Measurements from ENCODE around the gene IL1RL2. TPM values are rescaled to one million over a fixed set of nuclear protein-coding genes. Genes with fewer than 3 reads are reported as not detected.

Gene IL1RL2
- total RNA-seq, 2 experiments from 2014 or later, result 1.1 to 1.7 TPM

GRCh38 chr2:102250278-102250821 is 63.5 kb downstream of the IL1RL2 start:
- ChIA-PET POLR2A (interaction anchor here (0.9 kb wide), 1 partner anchor 9 kb away, joined by 8 read pairs; no protein-coding TSS in a partner anchor), CTCF (interaction anchor here (0.7 to 5.4 kb wide), 15 partner anchors 9 to 244 kb away, joined by 3 to 64 read pairs (median 8); partner anchors contain the start of gene IL18R1)
- Mint-ChIP-seq H3K9me3 (no peaks in the 10 kb centered on the region), H3K4me1 (ENCODE audit: low read depth) (peaks cover 33% of the 10 kb centered on the region), H3K27ac (no peak overlapping the region), H3K36me3 (no peaks in the 10 kb centered on the region), H3K4me3 (no peak overlapping the region), H3K27me3 (no peaks in the 10 kb centered on the region)
- DNase-seq, result no peak
- intact Hi-C loops (cut with micrococcal nuclease), result no loop called here

GRCh38 chr2:102251042-102251848 is 64.4 kb downstream of the IL1RL2 start:
- H3K27ac Mint-ChIP-seq, result peak overlapping the region; percentile 64
- H3K4me1 Mint-ChIP-seq (ENCODE audit: low read depth), result peaks cover 36% of the 10 kb centered on the region
- no peaks in the 10 kb centered on the region for H3K9me3 Mint-ChIP-seq
- no peaks in the 10 kb centered on the region for H3K27me3 Mint-ChIP-seq
- H3K4me3 Mint-ChIP-seq, result peak overlapping the region; percentile 66
- DNase-seq, result peak; percentile 83
- intact Hi-C loops (cut with micrococcal nuclease), result loop anchor here (1.0 kb wide), 1 partner anchor 192 kb away; no protein-coding TSS in a partner anchor
- no peaks in the 10 kb centered on the region for H3K36me3 Mint-ChIP-seq
- ChIA-PET CTCF (interaction anchor here (0.6 to 5.4 kb wide), 37 partner anchors 8 to 374 kb away, joined by 3 to 64 read pairs (median 4); partner anchors contain the start of genes IL18R1 and SLC9A4), POLR2A (interaction anchor here (0.9 kb wide), 1 partner anchor 10 kb away, joined by 8 read pairs; no protein-coding TSS in a partner anchor)

- Mint-ChIP-seq H3K4me1 (ENCODE audit: low read depth) (peaks cover 41% of the 10 kb centered on the region), H3K36me3 (no peaks in the 10 kb centered on the region), H3K9me3 (no peaks in the 10 kb centered on the region), H3K27me3 (no peaks in the 10 kb centered on the region), H3K4me3 (no peak overlapping the region), H3K27ac (no peak overlapping the region)
- intact Hi-C loops (cut with micrococcal nuclease), result loop anchor here (1.0 kb wide), 1 partner anchor 191 kb away; no protein-coding TSS in a partner anchor
- CTCF ChIA-PET, result interaction anchor here (0.6 to 5.4 kb wide), 32 partner anchors 9 to 375 kb away, joined by 3 to 64 read pairs (median 4); partner anchors contain the start of genes IL18R1 and SLC9A4
- POLR2A ChIA-PET, result no interaction called here
- DNase-seq, result no peak
Observed at GRCh38 chr2:102251849-102252203, 65.0 kb downstream of the IL1RL2 start.

DNA sequence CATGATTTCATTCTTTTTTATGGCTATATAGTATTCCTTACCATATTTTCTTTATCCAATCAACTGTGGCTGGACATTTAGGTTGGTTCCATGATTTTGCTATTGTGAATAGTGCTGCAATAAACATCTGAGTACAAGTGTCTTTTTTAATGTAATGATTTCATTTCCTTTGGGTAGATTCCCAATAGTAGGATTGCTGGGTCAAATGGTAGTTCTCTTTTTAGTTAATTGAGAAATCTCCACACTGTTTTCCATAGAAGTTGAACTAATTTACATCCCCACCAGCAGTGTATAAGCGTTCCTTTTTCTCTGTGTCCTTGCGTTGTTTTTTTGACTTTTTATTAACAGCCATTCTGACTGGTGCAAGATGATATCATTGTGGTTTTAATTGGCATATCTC is 65.4 kb downstream of the IL1RL2 start:
- no peaks in the 10 kb centered on the region for H3K9me3 Mint-ChIP-seq
- no peak overlapping the region for H3K4me3 Mint-ChIP-seq
- intact Hi-C loops (cut with micrococcal nuclease), result no loop called here
- H3K27me3 Mint-ChIP-seq, result no peaks in the 10 kb centered on the region
- peaks cover 45% of the 10 kb centered on the region for H3K4me1 Mint-ChIP-seq (ENCODE audit: low read depth)
- no peak for DNase-seq
- H3K36me3 Mint-ChIP-seq, result no peaks in the 10 kb centered on the region
- CTCF ChIA-PET, result interaction anchor here (0.6 to 5.4 kb wide), 33 partner anchors 9 to 375 kb away, joined by 3 to 64 read pairs (median 5); partner anchors contain the start of genes IL18R1 and SLC9A4
- POLR2A ChIA-PET, result no interaction called here
- H3K27ac Mint-ChIP-seq, result peak overlapping the region; percentile 79

GRCh38 chr2:102253140-102253752 is 66.4 kb downstream of the IL1RL2 start:
- ChIA-PET CTCF (interaction anchor here (0.6 to 5.4 kb wide), 16 partner anchors 8 to 370 kb away, joined by 3 to 64 read pairs (median 5); partner anchors contain the start of gene IL18R1), POLR2A (interaction anchor here (0.9 to 1.0 kb wide), 2 partner anchors 84 to 103 kb away, joined by 4 to 5 read pairs; partner anchors contain the start of gene IL18R1)
- Mint-ChIP-seq H3K9me3 (no peaks in the 10 kb centered on the region), H3K27ac (peak overlapping the region; percentile 79), H3K27me3 (no peaks in the 10 kb centered on the region), H3K4me1 (ENCODE audit: low read depth) (peaks cover 55% of the 10 kb centered on the region), H3K4me3 (no peak overlapping the region), H3K36me3 (no peaks in the 10 kb centered on the region)
- intact Hi-C loops (cut with micrococcal nuclease), result loop anchor here (1.0 kb wide), 3 partner anchors 19 to 114 kb away; partner anchors contain the start of gene IL18R1
- DNase-seq, result peak; percentile 57

DNA sequence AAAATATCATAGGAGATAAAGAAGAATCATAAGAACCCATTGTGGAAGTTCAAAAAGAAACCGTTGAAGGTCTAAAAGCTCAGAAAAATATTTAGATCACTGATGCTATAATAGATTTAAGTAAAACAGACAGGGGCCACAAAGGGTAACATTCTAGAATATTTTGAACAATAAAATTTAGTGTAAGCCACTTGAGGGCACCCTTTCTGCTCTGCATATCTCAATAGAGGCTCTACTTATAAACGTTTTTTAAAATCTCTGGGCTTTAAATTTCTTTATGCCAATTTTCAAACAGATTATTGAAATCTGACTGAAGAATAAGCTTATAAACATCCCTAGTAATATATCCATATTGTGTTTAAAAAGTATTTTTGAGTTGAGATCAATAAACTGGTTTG is 66.9 kb downstream of the IL1RL2 start:
- CTCF ChIA-PET, result interaction anchor here (0.6 to 5.4 kb wide), 15 partner anchors 8 to 370 kb away, joined by 3 to 64 read pairs (median 5); partner anchors contain the start of gene IL18R1
- DNase-seq, result no peak
- H3K4me3 Mint-ChIP-seq, result no peak overlapping the region

DNA sequence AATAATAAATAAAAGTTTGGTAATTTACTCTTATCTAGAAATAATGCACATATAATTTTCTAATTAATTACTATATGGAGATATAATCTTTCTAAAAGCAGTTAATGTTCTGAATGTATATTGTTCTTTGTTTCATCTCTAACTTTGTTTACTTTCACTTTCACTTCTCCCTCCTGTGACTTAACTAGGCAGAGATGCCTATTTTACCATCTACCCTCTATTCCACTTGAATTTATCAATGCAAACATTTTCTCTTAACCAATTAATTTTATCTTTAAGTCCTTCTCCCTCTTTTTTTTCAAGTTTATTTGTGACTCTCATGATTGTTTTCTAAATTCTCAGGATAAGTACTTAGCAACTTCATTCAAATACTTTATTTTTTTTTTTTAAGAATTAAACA is 69.5 kb downstream of the IL1RL2 start:
- no peaks in the 10 kb centered on the region for H3K36me3 Mint-ChIP-seq
- no peaks in the 10 kb centered on the region for H3K9me3 Mint-ChIP-seq
- H3K27ac Mint-ChIP-seq, result no peak overlapping the region
- peaks cover 64% of the 10 kb centered on the region for H3K4me1 Mint-ChIP-seq (ENCODE audit: low read depth)
- H3K27me3 Mint-ChIP-seq, result no peaks in the 10 kb centered on the region
- ChIA-PET CTCF (interaction anchor here (0.9 to 2.0 kb wide), 4 partner anchors 16 to 236 kb away, joined by 3 to 6 read pairs (median 3); no protein-coding TSS in a partner anchor), POLR2A (no interaction called here)
- no peak for DNase-seq
- no peak overlapping the region for H3K4me3 Mint-ChIP-seq
- intact Hi-C loops (cut with micrococcal nuclease), result no loop called here

More for the DNA sequence above, 66.9 kb downstream of the IL1RL2 start:
- H3K27me3 Mint-ChIP-seq, result no peaks in the 10 kb centered on the region
- intact Hi-C loops (cut with micrococcal nuclease), result loop anchor here (1.0 kb wide), 3 partner anchors 19 to 114 kb away; partner anchors contain the start of gene IL18R1
- no peaks in the 10 kb centered on the region for H3K9me3 Mint-ChIP-seq
- no peaks in the 10 kb centered on the region for H3K36me3 Mint-ChIP-seq
- peak overlapping the region; percentile 79 for H3K27ac Mint-ChIP-seq
- POLR2A ChIA-PET, result interaction anchor here (0.9 to 1.0 kb wide), 2 partner anchors 83 to 102 kb away, joined by 4 to 5 read pairs; partner anchors contain the start of gene IL18R1
- H3K4me1 Mint-ChIP-seq (ENCODE audit: low read depth), result peaks cover 60% of the 10 kb centered on the region

- Mint-ChIP-seq H3K4me3 (no peak overlapping the region), H3K36me3 (no peaks in the 10 kb centered on the region), H3K27me3 (no peaks in the 10 kb centered on the region), H3K27ac (peak overlapping the region; percentile 96), H3K4me1 (ENCODE audit: low read depth) (peaks cover 60% of the 10 kb centered on the region), H3K9me3 (no peaks in the 10 kb centered on the region)
- POLR2A ChIA-PET, result no interaction called here
- intact Hi-C loops (cut with micrococcal nuclease), result no loop called here
- no peak for DNase-seq
- CTCF ChIA-PET, result interaction anchor here (0.9 to 2.0 kb wide), 6 partner anchors 16 to 237 kb away, joined by 3 to 6 read pairs (median 4); no protein-coding TSS in a partner anchor
Observed at GRCh38 chr2:102256874-102257462, 70.1 kb downstream of the IL1RL2 start.

DNA sequence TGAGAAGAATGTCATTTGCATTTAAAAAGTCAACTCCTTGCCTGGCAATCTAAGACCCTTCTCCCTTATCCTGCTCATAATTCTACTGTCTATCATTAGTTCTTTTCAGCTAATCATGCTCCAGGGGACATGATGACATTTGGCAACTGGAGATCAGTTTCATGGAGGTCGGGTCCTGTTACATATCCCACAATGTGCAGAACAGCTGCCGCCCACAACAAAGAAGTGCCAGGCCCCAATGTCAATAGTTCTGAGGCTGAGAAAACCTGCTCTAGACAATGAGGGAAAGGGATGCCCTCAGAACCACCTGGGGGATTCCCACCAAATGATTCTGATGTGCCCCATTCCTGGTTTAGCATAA is 71.2 kb downstream of the IL1RL2 start:
- H3K27me3 Mint-ChIP-seq, result no peaks in the 10 kb centered on the region
- H3K4me1 Mint-ChIP-seq (ENCODE audit: low read depth), result peaks cover 49% of the 10 kb centered on the region
- peak overlapping the region; percentile 96 for H3K27ac Mint-ChIP-seq
- intact Hi-C loops (cut with micrococcal nuclease), result loop anchor here (1.0 to 2.0 kb wide), 11 partner anchors 24 to 357 kb away; partner anchors contain the start of gene IL18R1
- no peak for DNase-seq
- ChIA-PET POLR2A (interaction anchor here (1.8 kb wide), 1 partner anchor 44 kb away, joined by 4 read pairs; no protein-coding TSS in a partner anchor), CTCF (interaction anchor here (0.6 to 2.0 kb wide), 6 partner anchors 17 to 259 kb away, joined by 3 to 6 read pairs (median 4); no protein-coding TSS in a partner anchor)
- no peaks in the 10 kb centered on the region for H3K9me3 Mint-ChIP-seq
- no peaks in the 10 kb centered on the region for H3K36me3 Mint-ChIP-seq
- no peak overlapping the region for H3K4me3 Mint-ChIP-seq

GRCh38 chr2:102258386-102259074 is 71.7 kb downstream of the IL1RL2 start:
- ChIA-PET CTCF (interaction anchor here (1.2 to 1.5 kb wide), 3 partner anchors 179 to 260 kb away, joined by 3 to 6 read pairs (median 4); no protein-coding TSS in a partner anchor), POLR2A (interaction anchor here (0.6 to 1.8 kb wide), 3 partner anchors 18 to 257 kb away, joined by 3 to 4 read pairs (median 3); no protein-coding TSS in a partner anchor)
- Mint-ChIP-seq H3K36me3 (no peaks in the 10 kb centered on the region), H3K27me3 (no peaks in the 10 kb centered on the region), H3K4me1 (ENCODE audit: low read depth) (peaks cover 45% of the 10 kb centered on the region), H3K9me3 (no peaks in the 10 kb centered on the region), H3K4me3 (no peak overlapping the region), H3K27ac (peak overlapping the region; percentile 96)
- intact Hi-C loops (cut with micrococcal nuclease), result loop anchor here (1.0 to 2.0 kb wide), 11 partner anchors 24 to 358 kb away; partner anchors contain the start of gene IL18R1
- DNase-seq, result peak; percentile 64

Measured in activated CD4-positive, alpha-beta memory T cell treated with anti-CD3 and anti-CD28 coated beads for 36 hours (primary cell).